Ectodermal cell (in vitro differentiated cells): ENCODE results near the gene RPS14.

Experiments
- H3K27ac ChIP-seq: 2 replicates; pipeline ENCODE4 v1.7.0; 2013; ENCODE audit warnings: mild to moderate bottlenecking, low read depth, low read length; ENCODE audit not compliant: insufficient read depth, poor library complexity, severe bottlenecking
- H3K27me3 ChIP-seq: 2 replicates; pipeline ENCODE4 v1.7.0; 2013; ENCODE audit warnings: mild to moderate bottlenecking, low read length; ENCODE audit not compliant: insufficient read depth, control insufficient read depth, poor library complexity, severe bottlenecking
- H3K36me3 ChIP-seq: one replicate; pipeline ENCODE4 v1.7.0; 2013; ENCODE audit warnings: low read length; ENCODE audit not compliant: control insufficient read depth, insufficient read depth
- H3K4me1 ChIP-seq: one replicate; pipeline ENCODE4 v1.7.0; 2013; ENCODE audit warnings: low read length; ENCODE audit not compliant: control insufficient read depth, insufficient read depth
- H3K4me3 ChIP-seq: 2 replicates; pipeline ENCODE4 v1.7.0; 2013; ENCODE audit warnings: low read depth, low read length, control low read depth; ENCODE audit not compliant: insufficient read depth
- H3K9me3 ChIP-seq: 2 replicates; pipeline ENCODE4 v1.7.0; 2013; ENCODE audit warnings: mild to moderate bottlenecking, low read length, moderate library complexity; ENCODE audit not compliant: control insufficient read depth
- WGBS, 2 experiments: methylation state at CpG; one replicate each; pipeline ENCODE4 v1.1.7; 2013; ENCODE audit warnings: missing lambda C conversion rate in 2 of 2; 5-methylcytosine and 5-hydroxymethylcytosine counted together

RPS14 gene

GRCh38 chr5:150393096-150393645 is 56.4 kb downstream of the RPS14 start:
- 95 to 98% methylated on average over 3 of the region's 3 CpGs for WGBS, 2 experiments
- no peaks in the 10 kb centered on the region for H3K9me3 ChIP-seq
- peaks cover 58% of the 10 kb centered on the region for H3K36me3 ChIP-seq
- H3K4me3 ChIP-seq, result no peak overlapping the region
- H3K27ac ChIP-seq, result no peak overlapping the region
- H3K4me1 ChIP-seq, result peaks cover 4% of the 10 kb centered on the region
- H3K27me3 ChIP-seq, result no peaks in the 10 kb centered on the region

GRCh38 chr5:150392680-150393079 is 56.9 kb downstream of the RPS14 start:
- WGBS, 2 experiments, result 94 to 97% methylated on average over 6 to 7 of the region's 7 CpGs
- Histone ChIP-seq H3K27ac (no peak overlapping the region), H3K4me1 (peaks cover 4% of the 10 kb centered on the region), H3K27me3 (no peaks in the 10 kb centered on the region), H3K36me3 (peaks cover 57% of the 10 kb centered on the region), H3K9me3 (no peaks in the 10 kb centered on the region), H3K4me3 (no peak overlapping the region)
